Effector memory CD4-positive, alpha-beta T cell (primary cell): ENCODE data around the gene HBB.

Source experiments
- DNase-seq, 3 donors: peaks; one replicate each; pipeline ENCODE4 v3.0.0-alpha.2; 2020
- H3K27ac ChIP-seq: 2 replicates; pipeline ENCODE4 v1.7.0; 2013; ENCODE audit warnings: mild to moderate bottlenecking, low read length, moderate library complexity; ENCODE audit not compliant: insufficient read depth, poor library complexity, severe bottlenecking
- H3K27me3 ChIP-seq: replicated peaks from 2 replicates; pipeline ENCODE4 v1.7.0; 2013; ENCODE audit warnings: mild to moderate bottlenecking, low read length; ENCODE audit not compliant: insufficient read depth, control insufficient read depth, poor library complexity, severe bottlenecking
- H3K36me3 ChIP-seq: 2 replicates; pipeline ENCODE4 v1.7.0; 2013; ENCODE audit warnings: mild to moderate bottlenecking, low read length, moderate library complexity; ENCODE audit not compliant: control insufficient read depth, insufficient read depth
- H3K4me1 ChIP-seq: 2 replicates; pipeline ENCODE4 v1.7.0; 2013; ENCODE audit warnings: low read length, mild to moderate bottlenecking; ENCODE audit not compliant: control insufficient read depth, insufficient read depth, poor library complexity, severe bottlenecking
- H3K4me3 ChIP-seq: 2 replicates; pipeline ENCODE4 v1.7.0; 2013; ENCODE audit warnings: low read length, low read depth, mild to moderate bottlenecking; ENCODE audit not compliant: insufficient read depth, poor library complexity, severe bottlenecking
- H3K9me3 ChIP-seq: 2 replicates; pipeline ENCODE4 v1.7.0; 2013; ENCODE audit warnings: mild to moderate bottlenecking, low read length, moderate library complexity; ENCODE audit not compliant: control insufficient read depth

The HBB gene

DNA sequence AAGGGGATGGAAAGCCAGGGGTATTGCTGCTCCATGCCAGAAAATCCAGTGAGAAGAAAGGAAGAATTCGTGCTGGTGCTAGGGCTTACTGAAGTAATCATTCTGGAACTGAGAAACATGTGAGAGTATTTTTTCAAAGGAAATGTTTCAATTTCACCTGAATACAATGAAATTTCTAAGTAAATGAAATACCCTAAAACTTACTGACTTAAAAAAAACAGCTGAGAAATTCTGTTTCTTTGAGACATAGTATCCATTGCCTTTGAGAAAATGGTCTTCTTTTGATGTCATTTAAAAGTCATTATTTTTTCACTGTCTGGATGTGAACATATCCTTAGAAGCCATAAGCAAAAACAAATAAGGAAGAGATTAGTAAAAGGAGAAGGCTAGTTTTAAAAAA is 26.3 kb downstream of the HBB start, which contains the start of gene OR51V1:
Gene OR51V1 (minus strand): TSS at position 101 of the 400 bp plus-strand sequence. CDS start 0 bp downstream, at position 101.
- DNase-seq: no peak
- Histone ChIP-seq H3K4me3 (no peak within 1 kb of the TSS), H3K36me3 (no peaks in the 10 kb centered on the region), H3K27ac (no peak within 1 kb of the TSS), H3K9me3 (no peaks in the 10 kb centered on the region), H3K4me1 (no peaks in the 10 kb centered on the region), H3K27me3 (no peaks in the 10 kb centered on the region)

DNA sequence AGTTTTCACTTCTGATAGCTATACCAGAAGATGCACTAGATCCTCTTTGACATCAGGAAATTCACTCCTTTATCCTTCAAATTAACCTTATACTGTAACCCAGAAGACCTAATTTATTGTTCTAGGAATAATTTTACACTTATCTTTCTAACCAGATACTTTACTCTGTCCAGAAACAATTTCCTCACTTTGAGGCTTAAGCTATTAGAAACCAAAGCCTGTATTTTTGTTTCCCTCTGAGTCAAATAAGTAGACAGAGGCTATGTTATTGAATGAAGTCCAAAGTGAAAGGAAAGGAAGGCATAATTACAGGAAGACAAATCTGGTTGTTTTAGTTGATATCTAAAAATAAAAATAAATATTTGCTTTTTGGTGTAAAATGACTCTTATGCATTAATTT is 28.6 kb downstream of the HBB start:
- no peak overlapping the region for H3K27ac ChIP-seq
- H3K4me1 ChIP-seq: no peaks in the 10 kb centered on the region
- DNase-seq: no peak
- no peaks in the 10 kb centered on the region for H3K9me3 ChIP-seq
- H3K4me3 ChIP-seq: no peak overlapping the region
- H3K36me3 ChIP-seq: no peaks in the 10 kb centered on the region
- no peaks in the 10 kb centered on the region for H3K27me3 ChIP-seq

DNA sequence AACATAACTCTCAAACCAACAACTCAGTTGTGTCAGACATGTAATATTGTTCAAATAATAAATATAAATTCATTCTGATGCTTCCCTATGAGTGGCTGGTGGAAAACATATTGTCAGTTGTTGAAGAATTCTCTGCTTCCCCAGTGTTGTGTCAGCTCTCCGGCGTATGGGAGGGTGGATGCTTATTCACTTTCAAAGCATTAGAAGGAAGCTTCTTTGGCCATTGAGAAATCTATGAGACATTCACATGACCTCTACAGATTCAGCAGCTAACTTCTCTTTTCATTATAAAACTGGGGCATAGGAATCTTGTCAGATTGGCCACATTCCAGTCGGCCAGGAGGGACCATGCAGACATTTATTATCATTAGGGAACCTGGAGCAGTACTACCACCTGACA is 29.3 kb downstream of the HBB start:
- DNase-seq: no peak
- Histone ChIP-seq H3K4me1 (no peaks in the 10 kb centered on the region), H3K36me3 (no peaks in the 10 kb centered on the region)

DNA sequence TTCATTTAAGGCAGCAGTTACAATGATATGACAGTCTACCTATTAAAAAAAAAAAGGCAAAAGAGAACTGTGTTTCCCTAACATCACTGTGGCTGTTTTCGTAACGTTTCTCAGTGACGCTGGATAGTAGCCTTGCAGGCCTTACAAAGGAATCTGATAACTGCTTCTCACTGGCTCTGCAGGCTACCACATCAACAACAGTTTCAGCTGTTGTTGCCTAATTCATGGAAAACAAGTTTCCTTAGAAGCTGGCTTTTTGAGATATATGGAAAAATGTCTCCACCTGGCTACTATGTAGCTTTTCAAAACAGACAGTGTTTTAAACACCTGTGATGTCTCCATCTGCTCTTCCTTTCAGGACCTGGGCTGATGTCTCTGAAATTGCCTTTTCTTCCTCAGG is 30.1 kb downstream of the HBB start:
- H3K9me3 ChIP-seq: no peaks in the 10 kb centered on the region
- no peak overlapping the region for H3K4me3 ChIP-seq
- no peaks in the 10 kb centered on the region for H3K36me3 ChIP-seq
- no peaks in the 10 kb centered on the region for H3K27me3 ChIP-seq
- no peak for DNase-seq
- H3K4me1 ChIP-seq: no peaks in the 10 kb centered on the region
- no peak overlapping the region for H3K27ac ChIP-seq

More for the DNA sequence above, 29.3 kb downstream of the HBB start:
- no peaks in the 10 kb centered on the region for H3K9me3 ChIP-seq
- H3K27me3 ChIP-seq: no peaks in the 10 kb centered on the region
- H3K4me3 ChIP-seq: no peak overlapping the region
- no peak overlapping the region for H3K27ac ChIP-seq

DNA sequence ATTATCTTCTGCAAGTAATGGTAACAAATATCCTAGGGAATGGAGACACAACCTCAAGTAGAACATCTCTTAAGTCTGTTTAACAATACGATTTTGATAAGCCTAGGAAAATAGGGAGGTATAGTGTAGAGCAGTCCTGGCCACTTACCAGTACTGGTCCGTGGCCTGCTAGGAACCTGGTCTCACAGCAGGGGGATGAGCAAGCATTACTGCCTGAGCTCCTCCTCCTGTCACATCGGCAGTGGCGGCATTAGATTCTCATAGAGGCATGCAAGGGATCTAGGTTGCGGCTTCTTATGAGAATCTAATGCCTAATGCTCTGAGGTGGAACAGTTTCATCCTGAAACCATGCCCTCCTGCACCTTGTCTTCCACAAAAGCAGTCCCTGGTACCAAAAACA is 30.8 kb downstream of the HBB start:
- H3K36me3 ChIP-seq: no peaks in the 10 kb centered on the region
- H3K27me3 ChIP-seq: no peaks in the 10 kb centered on the region
- H3K9me3 ChIP-seq: no peaks in the 10 kb centered on the region
- H3K27ac ChIP-seq: no peak overlapping the region
- DNase-seq: no peak
- H3K4me3 ChIP-seq: no peak overlapping the region
- no peaks in the 10 kb centered on the region for H3K4me1 ChIP-seq

DNA sequence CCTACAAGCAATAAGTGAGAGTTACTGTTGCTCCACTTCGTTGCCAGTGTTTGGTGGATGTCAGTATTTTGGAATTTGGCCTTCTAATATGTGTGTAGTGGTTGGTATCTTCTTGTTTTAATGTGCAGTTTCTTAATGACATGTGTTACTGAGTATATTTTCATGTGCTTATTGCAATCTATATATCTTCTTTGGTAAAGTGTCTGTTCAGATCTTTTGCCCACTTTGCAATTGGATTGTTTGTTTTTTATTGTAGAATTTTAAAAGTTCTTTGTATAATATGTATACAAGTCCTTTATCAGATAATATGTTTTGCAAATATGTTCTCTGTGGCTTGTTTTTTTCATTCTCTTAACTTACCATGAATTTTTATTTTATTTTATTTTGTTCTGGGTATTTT is 34.1 kb downstream of the HBB start:
- Histone ChIP-seq H3K27me3 (no peaks in the 10 kb centered on the region), H3K36me3 (no peaks in the 10 kb centered on the region), H3K9me3 (no peaks in the 10 kb centered on the region), H3K4me3 (no peak overlapping the region), H3K27ac (no peak overlapping the region), H3K4me1 (no peaks in the 10 kb centered on the region)
- no peak for DNase-seq

DNA sequence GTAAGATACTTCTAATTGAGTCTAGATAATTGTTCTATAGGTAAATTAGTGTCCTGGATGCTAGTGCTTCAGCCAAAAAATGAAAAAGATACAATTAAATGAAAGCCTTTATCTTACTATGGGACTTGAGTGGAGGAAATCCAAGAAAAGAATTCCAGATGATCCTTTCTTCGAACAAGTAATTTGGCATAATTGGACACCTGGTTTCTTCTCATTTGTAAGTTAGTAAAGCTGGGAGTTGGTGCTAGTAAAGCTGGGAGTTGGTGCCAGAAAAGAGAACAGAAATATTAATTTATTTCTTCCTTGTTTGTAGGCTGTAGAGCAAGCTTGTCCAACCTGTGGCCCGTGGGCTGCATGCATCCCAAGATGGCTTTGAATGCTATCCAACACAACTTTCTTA is 38.7 kb downstream of the HBB start:
- no peaks in the 10 kb centered on the region for H3K36me3 ChIP-seq
- no peak overlapping the region for H3K27ac ChIP-seq
- DNase-seq: no peak
- H3K4me1 ChIP-seq: no peaks in the 10 kb centered on the region
- H3K27me3 ChIP-seq: no peaks in the 10 kb centered on the region
- H3K4me3 ChIP-seq: no peak overlapping the region
- H3K9me3 ChIP-seq: no peaks in the 10 kb centered on the region

DNA sequence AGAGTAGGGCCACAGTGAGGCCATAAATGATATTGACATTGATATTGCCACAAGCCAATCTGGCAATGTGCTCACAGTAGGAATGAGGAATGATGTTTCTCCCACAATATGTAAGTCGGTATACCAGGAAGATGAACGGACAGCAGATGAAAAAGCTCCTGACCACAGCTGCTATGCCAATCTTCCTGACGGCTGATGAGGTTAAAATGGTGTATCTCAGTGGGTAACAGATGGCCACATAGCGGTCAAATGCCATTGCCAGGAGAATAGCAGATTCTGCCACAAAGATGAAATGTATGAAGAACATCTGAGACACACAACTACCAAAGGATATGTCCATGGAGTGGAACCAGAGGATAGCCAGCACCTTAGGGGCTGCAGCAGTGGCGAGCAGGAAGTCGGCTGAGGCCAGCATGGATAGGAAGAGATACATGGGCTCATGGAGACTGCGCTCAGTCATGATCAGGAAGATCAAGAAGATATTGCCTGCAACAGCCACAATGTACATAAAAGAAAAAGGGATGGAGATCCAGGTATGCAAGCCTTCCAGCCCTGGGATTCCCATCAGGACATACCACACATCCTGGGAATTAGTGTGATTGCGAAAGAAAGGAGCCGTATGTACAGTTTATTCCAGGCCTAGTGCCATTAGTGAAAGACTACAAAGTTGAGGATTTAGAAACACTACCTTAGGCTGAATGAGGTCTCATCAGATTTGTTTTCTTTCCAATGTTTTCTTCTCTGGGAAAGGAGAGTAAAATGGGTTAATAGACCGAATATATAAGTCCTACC is 48.6 kb downstream of the HBB start:
- H3K4me3 ChIP-seq: no peak overlapping the region
- no peaks in the 10 kb centered on the region for H3K36me3 ChIP-seq
- no peaks in the 10 kb centered on the region for H3K27me3 ChIP-seq
- no peak overlapping the region for H3K27ac ChIP-seq
- H3K4me1 ChIP-seq: no peaks in the 10 kb centered on the region
- no peaks in the 10 kb centered on the region for H3K9me3 ChIP-seq
- no peak for DNase-seq
